ENCODE results near the gene SAP25. TPM values are rescaled to one million over a fixed set of nuclear protein-coding genes. Genes with fewer than 3 reads are reported as not detected.

Gene SAP25
- total RNA-seq, 1 experiment from 2014 or later, result 3.0 TPM

GRCh38 chr7:100567751-100568175, 5.9 kb downstream of the SAP25 start:
- Histone ChIP-seq H3K36me3 (ENCODE audit: control insufficient read depth, insufficient read depth, low read length) (no peaks in the 10 kb centered on the region), H3K9me3 (ENCODE audit: control insufficient read depth, insufficient read depth, low read depth, low read length) (no peaks in the 10 kb centered on the region), H3K4me1 (ENCODE audit: control insufficient read depth, insufficient read depth, low read length) (peaks cover 45% of the 10 kb centered on the region), H3K27me3 (ENCODE audit: control insufficient read depth, insufficient read depth, low read length) (no peaks in the 10 kb centered on the region), H3K4me3 (ENCODE audit: low read depth in 2 of 2, low read length in 2 of 2) (no peak overlapping the region), H3K27ac (ENCODE audit: low read length) (peak overlapping the region; percentile 34)
- no peak for ATAC-seq
- DNase-seq (ENCODE audit: low read depth, low spot score), result no peak
- POLR2A ChIA-PET, result no interaction called here
- TF ChIP-seq SIN3A (IDR thresholded peaks at IDR 0.05; ENCODE audit: borderline replicate concordance, insufficient read depth, low read depth, low read length), result no peak
- no peak for TF ChIP-seq REST (IDR thresholded peaks at IDR 0.05; ENCODE audit: insufficient read depth in 1 of 2, low read depth in 2 of 2, low read length in 1 of 2)
- TF ChIP-seq CTCF (IDR thresholded peaks at IDR 0.05), result no peak
- TF ChIP-seq POLR2AphosphoS5 (IDR thresholded peaks at IDR 0.05; ENCODE audit: low read depth, low read length), result no peak
- no peak for TF ChIP-seq TCF7L2 (IDR thresholded peaks at IDR 0.05; ENCODE audit: low read depth, low read length)
- CTCF ChIA-PET, result no interaction called here
- in situ Hi-C loops (cut with HindIII; ENCODE audit: low pct_unique_long_range_greater_than_20kb, low sequenced_read_pairs) (no loop called here), intact Hi-C loops (cut with micrococcal nuclease; ENCODE audit: unreplicated experiment) (no loop called here)
- BruUV-seq (replicated peaks), result no TSS peak

- intact Hi-C loops (cut with micrococcal nuclease; ENCODE audit: unreplicated experiment), result no loop called here
- ChIA-PET POLR2A (no interaction called here), CTCF (no interaction called here)
Observed at GRCh38 chr7:100567031-100567730, 6.5 kb downstream of the SAP25 start.

More at GRCh38 chr7:100567031-100567730, 6.5 kb downstream of the SAP25 start:
- no peak for TF ChIP-seq POLR2AphosphoS5 (IDR thresholded peaks at IDR 0.05; ENCODE audit: low read depth, low read length)
- TF ChIP-seq TCF7L2 (IDR thresholded peaks at IDR 0.05; ENCODE audit: low read depth, low read length), result no peak
- TF ChIP-seq CTCF (IDR thresholded peaks at IDR 0.05), result no peak
- no peak for TF ChIP-seq SIN3A (IDR thresholded peaks at IDR 0.05; ENCODE audit: borderline replicate concordance, insufficient read depth, low read depth, low read length)
- no peak for TF ChIP-seq REST (IDR thresholded peaks at IDR 0.05; ENCODE audit: insufficient read depth in 1 of 2, low read depth in 2 of 2, low read length in 1 of 2)
- Histone ChIP-seq H3K27me3 (ENCODE audit: control insufficient read depth, insufficient read depth, low read length) (no peaks in the 10 kb centered on the region), H3K27ac (ENCODE audit: low read length) (peak overlapping the region; percentile 34), H3K4me3 (ENCODE audit: low read depth in 2 of 2, low read length in 2 of 2) (no peak overlapping the region), H3K4me1 (ENCODE audit: control insufficient read depth, insufficient read depth, low read length) (peaks cover 43% of the 10 kb centered on the region), H3K36me3 (ENCODE audit: control insufficient read depth, insufficient read depth, low read length) (no peaks in the 10 kb centered on the region), H3K9me3 (ENCODE audit: control insufficient read depth, insufficient read depth, low read depth, low read length) (no peaks in the 10 kb centered on the region)
- no peak for ATAC-seq
- in situ Hi-C loops (cut with HindIII; ENCODE audit: low pct_unique_long_range_greater_than_20kb, low sequenced_read_pairs), result no loop called here
- no TSS peak for BruUV-seq (replicated peaks)
- DNase-seq (ENCODE audit: low read depth, low spot score), result no peak

Measured in Panc1 (cell line).